Naive B cell (primary cell): ENCODE measurements around the gene RNF130. TPM values are rescaled to one million over a fixed set of nuclear protein-coding genes. Genes with fewer than 3 reads are reported as not detected.

Source experiments
- ATAC-seq, 2 donors: fragments of 150-1000 bp; cut with Tn5 transposase; 2 replicates each; pipeline ENCODE4 v1.10.0; 2021; ENCODE audit warnings: low read depth in 2 of 2, mild to moderate bottlenecking in 2 of 2, moderate library complexity in 2 of 2
- DNase-seq: peaks from one replicate; pipeline ENCODE4 v3.0.0; 2022
- H3K27ac Mint-ChIP-seq, 6 donors: one replicate each; pipeline ENCODE4 v1.8.0; 2020 to 2022; ENCODE audit warnings: mild to moderate bottlenecking in 6 of 6, mixed read lengths in 6 of 6, moderate library complexity in 5 of 6, inconsistent platforms in 2 of 6
- H3K27me3 Mint-ChIP-seq, 3 donors: one replicate each; pipeline ENCODE4 v1.8.0; 2021 to 2022; ENCODE audit warnings: mixed read lengths in 3 of 3, mild to moderate bottlenecking in 1 of 3
- H3K36me3 Mint-ChIP-seq, 2 donors: one replicate each; pipeline ENCODE4 v1.8.0; 2020 to 2022; ENCODE audit warnings: mixed read lengths in 2 of 2, inconsistent platforms in 1 of 2, mild to moderate bottlenecking in 1 of 2
- H3K4me1 Mint-ChIP-seq, 3 donors: one replicate each; pipeline ENCODE4 v1.8.0; 2020 to 2022; ENCODE audit warnings: mixed read lengths in 3 of 3, inconsistent platforms in 1 of 3, mild to moderate bottlenecking in 1 of 3, moderate library complexity in 1 of 3
- H3K4me3 Mint-ChIP-seq, 8 donors: one replicate each; pipeline ENCODE4 v1.8.0; 2020 to 2022; ENCODE audit warnings: mild to moderate bottlenecking in 8 of 8, mixed read lengths in 8 of 8, moderate library complexity in 8 of 8, inconsistent platforms in 2 of 8
- H3K9me3 Mint-ChIP-seq, 7 donors: one replicate each; pipeline ENCODE4 v1.8.0; 2020 to 2022; ENCODE audit warnings: mixed read lengths in 7 of 7, mild to moderate bottlenecking in 5 of 7, inconsistent platforms in 2 of 7, moderate library complexity in 1 of 7
- polyA plus RNA-seq, 6 donors: library from polyadenylated mRNA; unstranded; fragments of 300-500 nt; fragmentation: Illumina TruSeq; gene quantifications; one replicate each; pipeline ENCODE4 v1.2.3, GENCODE V29; 2021; ENCODE audit warnings: low read depth in 6 of 6

RNF130 gene
- polyA plus RNA-seq, 6 donors from 2014 or later: 20.1 to 36.1 (median 25.3) TPM

DNA sequence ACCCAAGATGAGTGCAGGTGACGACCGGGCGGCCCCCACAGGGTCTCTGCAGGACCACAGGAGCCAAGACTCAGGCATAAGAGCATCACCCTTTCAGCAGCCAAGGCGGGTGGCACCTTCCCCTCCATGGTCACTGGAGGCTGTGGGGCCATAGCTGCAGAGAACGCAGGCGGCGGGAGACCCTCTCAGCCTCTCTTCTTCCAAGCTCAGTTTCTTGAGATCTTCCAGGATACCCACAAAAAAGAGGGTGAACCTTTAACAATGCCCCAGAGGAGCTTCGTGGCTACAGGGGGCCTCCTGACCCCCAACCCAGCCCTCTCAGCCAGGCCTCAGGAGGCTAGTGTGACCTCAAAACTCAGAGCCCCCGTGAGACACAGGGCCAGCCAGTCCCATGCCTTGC lies 158.1 kb downstream of the RNF130 start:
- no peak for DNase-seq
- Mint-ChIP-seq H3K27ac (no peak overlapping the region), H3K4me3 (no peak overlapping the region), H3K4me1 (peaks cover 5% of the 10 kb centered on the region in 3 donors), H3K27me3 (peaks cover 0 to 7% (median 0%) of the 10 kb centered on the region in 3 donors), H3K9me3 (no peaks in the 10 kb centered on the region), H3K36me3 (no peaks in the 10 kb centered on the region)
- ATAC-seq: no peak

DNA sequence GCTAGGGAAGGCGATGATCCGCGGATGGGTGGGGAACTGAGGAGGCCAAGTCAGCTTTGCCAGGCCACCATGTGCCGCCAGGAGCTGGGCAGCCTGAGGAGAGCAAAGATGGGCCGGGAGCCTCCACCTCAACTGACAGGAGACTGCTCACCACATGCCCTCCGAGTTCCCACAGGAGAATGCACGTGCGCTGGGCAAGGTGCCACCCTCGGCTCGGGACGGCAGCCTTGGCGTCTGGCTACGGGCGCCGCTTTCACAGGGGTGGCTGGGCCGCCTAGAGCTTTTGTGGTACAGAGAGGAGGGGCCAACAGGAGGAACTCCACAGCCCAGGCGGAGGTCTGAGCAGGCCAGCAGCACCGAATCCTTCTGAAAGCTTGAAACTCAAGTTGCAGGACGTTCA lies 158.6 kb downstream of the RNF130 start:
- Mint-ChIP-seq H3K4me3 (no peak overlapping the region), H3K36me3 (no peaks in the 10 kb centered on the region), H3K9me3 (no peaks in the 10 kb centered on the region), H3K4me1 (peaks cover 5% of the 10 kb centered on the region in 3 donors), H3K27ac (peak overlapping the region in 2 of 6 donors; percentile 56 to 74), H3K27me3 (peaks cover 0 to 7% (median 0%) of the 10 kb centered on the region in 3 donors)
- ATAC-seq (no peak), DNase-seq (no peak)

DNA sequence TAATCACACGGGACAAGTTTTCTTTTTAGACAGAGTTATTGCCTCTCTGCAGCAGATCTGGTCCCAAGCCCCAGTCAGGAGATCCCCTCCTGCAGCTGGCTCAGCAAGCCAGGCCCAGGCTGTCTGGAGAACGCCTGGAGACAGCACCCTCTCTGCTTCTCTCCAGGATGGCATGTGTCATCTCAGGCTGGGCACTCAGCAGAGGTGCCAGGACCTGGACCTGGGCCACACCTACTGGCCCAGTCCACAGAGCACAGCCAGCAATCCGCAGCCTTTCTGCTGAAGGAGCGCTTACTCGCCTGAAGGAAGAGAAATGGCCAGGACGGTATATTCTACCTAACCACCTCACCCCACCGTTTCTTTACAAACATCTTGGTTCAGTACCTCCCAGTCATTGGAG lies 159.2 kb downstream of the RNF130 start:
- no peaks in the 10 kb centered on the region for H3K9me3 Mint-ChIP-seq
- DNase-seq: no peak
- ATAC-seq: no peak
- peaks cover 5% of the 10 kb centered on the region in 3 donors for H3K4me1 Mint-ChIP-seq
- peaks cover 0 to 7% (median 0%) of the 10 kb centered on the region in 3 donors for H3K27me3 Mint-ChIP-seq
- no peaks in the 10 kb centered on the region for H3K36me3 Mint-ChIP-seq
- peak overlapping the region in 1 of 6 donors; percentile 47 for H3K27ac Mint-ChIP-seq
- no peak overlapping the region for H3K4me3 Mint-ChIP-seq

DNA sequence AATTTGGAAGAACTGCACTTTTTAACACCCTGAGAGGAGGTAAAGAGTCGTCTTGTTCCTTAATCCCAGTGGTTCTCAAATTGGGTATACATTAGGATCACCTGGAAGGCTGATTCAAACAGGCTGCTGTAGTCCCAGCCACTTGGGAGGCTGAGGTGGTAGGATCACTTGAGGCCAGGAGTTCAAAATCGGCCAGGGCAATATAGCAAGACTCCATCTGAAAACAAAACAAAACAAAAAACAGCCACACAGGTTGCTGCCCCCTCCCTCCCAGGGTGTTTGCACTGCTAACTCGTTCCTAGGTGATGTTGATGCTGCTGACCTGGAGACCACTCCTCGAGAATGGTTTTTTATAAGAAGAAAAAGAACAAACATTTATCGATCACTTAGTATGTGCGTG lies 162.3 kb downstream of the RNF130 start:
- Mint-ChIP-seq H3K27ac (no peak overlapping the region), H3K4me1 (peaks cover 3 to 23% (median 14%) of the 10 kb centered on the region in 3 donors)

DNA sequence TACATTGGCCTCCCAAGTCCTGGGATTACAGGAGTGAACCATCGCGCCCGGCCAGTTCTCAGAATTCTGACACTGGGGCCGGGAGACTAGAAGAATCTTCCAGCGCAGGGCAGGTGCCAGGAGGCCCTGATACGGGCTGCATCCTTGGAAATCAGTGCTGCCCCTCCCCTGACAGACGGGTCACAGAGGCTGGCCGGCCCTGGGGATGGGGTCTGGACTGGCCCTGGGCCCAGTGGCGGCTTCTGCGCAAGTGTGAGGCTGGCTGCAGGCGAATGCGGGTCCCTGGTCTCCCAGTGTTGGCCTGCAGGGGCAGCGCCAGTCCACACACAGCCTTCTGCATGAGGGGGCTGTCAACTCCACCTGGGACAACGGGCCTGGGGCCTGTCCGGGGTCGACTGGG lies 163.0 kb downstream of the RNF130 start:
- DNase-seq: no peak
- Mint-ChIP-seq H3K27ac (peak overlapping the region in 1 of 6 donors; percentile 76), H3K36me3 (peaks cover 0 to 3% of the 10 kb centered on the region in 2 donors), H3K27me3 (no peaks in the 10 kb centered on the region), H3K9me3 (no peaks in the 10 kb centered on the region), H3K4me3 (peak overlapping the region; percentile 83 to 93 (median 88)), H3K4me1 (peaks cover 3 to 23% (median 14%) of the 10 kb centered on the region in 3 donors)
- no peak for ATAC-seq

More for the DNA sequence above, 162.3 kb downstream of the RNF130 start:
- no peaks in the 10 kb centered on the region for H3K27me3 Mint-ChIP-seq
- DNase-seq: no peak
- no peaks in the 10 kb centered on the region for H3K9me3 Mint-ChIP-seq
- H3K36me3 Mint-ChIP-seq: no peaks in the 10 kb centered on the region
- no peak for ATAC-seq
- H3K4me3 Mint-ChIP-seq: peak overlapping the region; percentile 4 to 89 (median 58)

DNA sequence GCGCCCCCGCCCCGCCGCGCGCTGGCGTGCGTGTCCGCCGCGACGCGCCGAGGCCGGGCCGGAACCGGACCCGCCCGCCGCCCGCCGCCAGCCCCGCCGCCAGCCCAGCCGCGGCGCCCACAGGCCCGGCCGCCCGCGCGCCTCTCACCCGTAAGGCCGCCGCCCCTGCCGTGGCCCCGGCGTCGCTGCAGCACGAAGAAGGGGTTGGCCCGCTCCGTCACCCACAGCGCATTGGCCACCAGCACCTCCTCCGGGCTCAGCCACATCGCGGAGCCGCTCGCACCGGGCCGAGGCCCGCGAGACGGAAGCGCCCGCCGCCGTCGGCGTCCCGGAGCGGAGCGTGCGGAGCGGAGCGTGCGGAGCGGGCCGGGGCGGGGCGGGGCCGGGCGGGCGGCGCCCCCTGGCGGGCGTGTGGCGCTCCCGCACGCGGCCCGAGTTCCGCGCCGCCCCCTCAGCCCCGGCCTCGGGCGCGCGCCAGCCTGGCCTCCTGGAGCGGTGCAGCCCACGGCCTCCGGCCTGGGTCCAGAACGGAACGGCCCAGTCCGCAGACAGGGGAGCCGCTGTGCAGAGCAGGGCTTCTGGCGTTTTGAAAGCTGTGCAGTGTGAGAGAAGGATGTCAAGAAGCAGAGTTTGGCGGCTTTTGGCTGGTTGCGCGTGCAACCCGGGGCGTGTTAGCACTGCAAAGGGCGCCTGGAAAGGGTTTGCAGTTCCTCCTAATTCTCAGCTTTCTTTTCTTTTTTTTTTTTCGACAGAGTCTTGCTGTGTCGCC lies 163.8 kb downstream of the RNF130 start, which contains the start of gene TBC1D9B:
Gene TBC1D9B, minus strand, starts transcription at position 342 of the 769 bp plus-strand sequence. Its CDS starts 76 bp downstream, at position 266.
- H3K4me3 Mint-ChIP-seq: peak within 1 kb of the TSS; percentile 86 to 93 (median 90)
- no peaks in the 10 kb centered on the region for H3K27me3 Mint-ChIP-seq
- peaks cover 3 to 24% (median 14%) of the 10 kb centered on the region in 3 donors for H3K4me1 Mint-ChIP-seq
- no peaks in the 10 kb centered on the region for H3K9me3 Mint-ChIP-seq
- ATAC-seq (peak; percentile 88 to 89), DNase-seq (peak; percentile 74)
- H3K36me3 Mint-ChIP-seq: peaks cover 0 to 5% of the 10 kb centered on the region in 2 donors
- peak within 1 kb of the TSS in 5 of 6 donors; percentile 49 to 87 (median 85) for H3K27ac Mint-ChIP-seq

DNA sequence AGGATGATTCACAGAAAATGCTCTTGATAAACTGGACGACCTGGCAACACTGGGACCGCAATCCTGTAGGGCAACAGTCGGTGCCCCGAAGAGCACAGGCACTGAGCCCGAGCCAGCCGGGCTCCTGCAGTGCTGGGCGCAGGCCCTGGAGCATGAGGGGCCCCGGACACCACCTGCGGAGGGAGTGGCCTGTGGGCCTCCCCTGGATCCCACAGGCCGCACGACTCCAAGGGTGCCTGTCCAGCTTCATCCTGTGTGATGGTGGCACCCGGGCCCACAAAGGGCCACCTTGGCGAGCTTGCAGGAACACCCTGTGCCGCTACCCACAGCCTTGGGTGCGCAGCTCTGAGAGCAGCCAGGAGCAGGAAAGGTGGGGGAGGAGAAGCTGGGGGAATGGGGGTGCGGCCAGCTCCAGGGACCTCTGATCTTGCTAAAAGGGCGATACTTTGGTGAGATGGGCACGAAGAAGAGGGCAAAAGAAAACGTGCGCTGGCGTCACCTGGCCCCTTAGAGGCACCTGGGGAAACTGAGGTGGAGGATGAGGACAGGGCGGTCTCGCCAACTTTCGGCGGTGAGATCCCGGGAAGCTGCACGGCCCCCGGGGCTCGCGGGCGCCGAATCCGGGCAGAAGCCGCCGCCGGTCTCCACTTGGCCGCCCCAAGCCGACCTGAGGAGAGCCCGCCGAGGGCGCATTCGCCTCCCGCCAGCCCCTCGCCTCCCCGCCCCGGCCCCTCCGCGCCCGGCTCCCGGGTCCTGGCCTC lies 164.6 kb downstream of the RNF130 start:
- DNase-seq (peak; percentile 4), ATAC-seq (peak; percentile 32)
- Mint-ChIP-seq H3K4me1 (peaks cover 4 to 28% (median 14%) of the 10 kb centered on the region in 3 donors), H3K9me3 (no peaks in the 10 kb centered on the region), H3K4me3 (peak overlapping the region; percentile 83 to 93 (median 88)), H3K27ac (peak overlapping the region in 3 of 6 donors; percentile 47 to 86 (median 81)), H3K27me3 (no peaks in the 10 kb centered on the region), H3K36me3 (peaks cover 0 to 5% of the 10 kb centered on the region in 2 donors)

DNA sequence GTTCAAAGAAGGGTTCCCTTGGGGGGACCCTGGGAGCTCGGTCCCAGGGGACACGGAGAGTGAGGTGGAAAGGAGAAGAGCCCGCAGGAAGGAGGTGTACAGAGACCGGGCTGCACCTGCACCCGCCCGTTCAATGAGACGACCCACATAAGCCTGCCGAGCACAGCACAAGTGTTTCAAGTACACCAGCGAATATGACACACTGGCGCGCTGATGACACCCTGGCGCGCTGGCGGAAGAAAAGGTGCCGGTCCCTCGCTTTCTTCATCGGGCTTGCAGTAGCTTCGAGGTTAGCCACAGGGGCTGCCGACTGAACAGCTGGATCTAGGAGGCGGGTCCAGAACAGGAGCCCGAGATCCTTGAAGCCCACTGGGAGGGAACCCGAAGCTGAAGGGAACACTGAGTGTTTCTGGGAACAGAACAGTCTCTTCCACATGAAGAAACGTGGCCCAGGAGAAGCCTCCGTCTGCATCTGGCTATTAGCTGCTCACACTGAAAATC lies 165.2 kb downstream of the RNF130 start:
- ATAC-seq (no peak), DNase-seq (no peak)
- peak overlapping the region; percentile 76 to 93 (median 88) for H3K4me3 Mint-ChIP-seq
- peak overlapping the region in 4 of 6 donors; percentile 11 to 63 (median 36) for H3K27ac Mint-ChIP-seq
- H3K9me3 Mint-ChIP-seq: no peaks in the 10 kb centered on the region
- peaks cover 6 to 28% (median 14%) of the 10 kb centered on the region in 3 donors for H3K4me1 Mint-ChIP-seq
- peaks cover 0 to 5% of the 10 kb centered on the region in 2 donors for H3K36me3 Mint-ChIP-seq
- no peaks in the 10 kb centered on the region for H3K27me3 Mint-ChIP-seq

DNA sequence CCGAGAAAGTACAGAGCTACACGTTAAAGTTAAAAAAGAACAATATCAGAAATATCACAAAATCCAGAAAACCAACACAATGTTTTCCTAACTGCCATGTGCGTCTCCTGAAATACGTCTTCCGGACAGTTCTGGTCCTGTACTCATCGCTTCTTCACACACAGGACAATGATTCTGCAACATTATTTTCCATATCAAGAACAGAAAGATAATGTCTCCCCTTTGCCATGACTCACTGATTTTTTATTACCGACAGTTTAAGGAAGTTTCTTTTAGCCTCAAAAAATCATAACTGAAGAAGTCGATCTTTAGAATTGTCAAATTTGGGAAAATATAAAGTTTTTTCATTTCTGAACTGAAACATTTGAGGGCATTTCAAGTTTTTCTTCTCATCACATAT lies 166.4 kb downstream of the RNF130 start:
- Mint-ChIP-seq H3K4me3 (peak overlapping the region in 1 of 8 donors; percentile 63), H3K27me3 (no peaks in the 10 kb centered on the region), H3K36me3 (peaks cover 0 to 5% of the 10 kb centered on the region in 2 donors), H3K27ac (peak overlapping the region in 1 of 6 donors; percentile 44), H3K4me1 (peaks cover 6 to 28% (median 14%) of the 10 kb centered on the region in 3 donors), H3K9me3 (no peaks in the 10 kb centered on the region)
- no peak for ATAC-seq
- no peak for DNase-seq

Other genes starting within 250 kb of the RNF130 start
- 10 to 100 TPM in 5 of 6 donors, 1 to 10 TPM in 1; 4.4 to 21.2 (median 16.6) TPM for gene MRNIP, start 212.9 kb downstream of the RNF130 start, polyA plus RNA-seq
- 10 to 100 TPM; 12.3 to 51.2 (median 21.7) TPM for gene TBC1D9B, start 163.9 kb downstream of the RNF130 start, polyA plus RNA-seq
- gene RASGEF1C, start 137.5 kb upstream of the RNF130 start, polyA plus RNA-seq: not detected
- gene MAPK9, start 220.3 kb upstream of the RNF130 start, polyA plus RNA-seq: 10 to 100 TPM; 14.5 to 29.2 (median 23.2) TPM